Measurements from ENCODE around the gene PACS2. TPM values are rescaled to one million over a fixed set of nuclear protein-coding genes. Genes with fewer than 3 reads are reported as not detected.

Gene PACS2
- total RNA-seq, 1 experiment from 2014 or later = 62.0 TPM

GRCh38 chr14:105303949-105304348 is 10.6 kb upstream of the PACS2 start:
- CTCF ChIA-PET = no interaction called here
- BruUV-seq (replicated peaks) = no TSS peak
- Histone ChIP-seq H3K27me3 (ENCODE audit: low read length) (no peaks in the 10 kb centered on the region), H3K9me2 (replicated peaks; ENCODE audit: low read length) (no peaks in the 10 kb centered on the region), H3K79me2 (ENCODE audit: low read length) (peaks cover 15% of the 10 kb centered on the region), H3K4me1 (ENCODE audit: insufficient read depth, low read length) (no peaks in the 10 kb centered on the region), H2AFZ (ENCODE audit: low read length) (no peak overlapping the region), H3K9me3 (ENCODE audit: low read length) (no peaks in the 10 kb centered on the region), H3K36me3 (ENCODE audit: low read depth, low read length) (no peaks in the 10 kb centered on the region), H3K9ac (ENCODE audit: low read length) (no peak overlapping the region), H3F3A (ENCODE audit: low read length, unreplicated experiment) (no peaks in the 10 kb centered on the region), H3K4me3 (ENCODE audit: low read length) (no peak overlapping the region), H3K4me2 (ENCODE audit: low read length) (no peak overlapping the region), H3K27ac (ENCODE audit: low read length) (no peak overlapping the region), H4K20me1 (ENCODE audit: low read length) (peaks cover 9% of the 10 kb centered on the region; the same call in 1 of the 2 replicates)
- ATAC-seq (no peak), DNase-seq (no peak)
- intact Hi-C loops (cut with micrococcal nuclease) = no loop called here
- POLR2A ChIA-PET (ENCODE audit: unreplicated experiment) = no interaction called here
- TF ChIP-seq EZH2phosphoT487 (IDR thresholded peaks at IDR 0.05; ENCODE audit: borderline replicate concordance, low read length) = no peak
- no peak for TF ChIP-seq CTCF (conservative IDR thresholded peaks at IDR 0.05; ENCODE audit: low read depth, low read length)

- Histone ChIP-seq H3K36me3 (ENCODE audit: low read depth, low read length) (no peaks in the 10 kb centered on the region), H3K9me3 (ENCODE audit: low read length) (no peaks in the 10 kb centered on the region), H3K9ac (ENCODE audit: low read length) (no peak overlapping the region), H3F3A (ENCODE audit: low read length, unreplicated experiment) (no peaks in the 10 kb centered on the region), H3K4me2 (ENCODE audit: low read length) (no peak overlapping the region), H3K4me1 (ENCODE audit: insufficient read depth, low read length) (no peaks in the 10 kb centered on the region), H3K4me3 (ENCODE audit: low read length) (no peak overlapping the region), H4K20me1 (ENCODE audit: low read length) (peaks cover 5% of the 10 kb centered on the region; the same call in 1 of the 2 replicates), H3K9me2 (replicated peaks; ENCODE audit: low read length) (no peaks in the 10 kb centered on the region), H3K79me2 (ENCODE audit: low read length) (peaks cover 8% of the 10 kb centered on the region), H2AFZ (ENCODE audit: low read length) (no peak overlapping the region), H3K27ac (ENCODE audit: low read length) (no peak overlapping the region), H3K27me3 (ENCODE audit: low read length) (no peaks in the 10 kb centered on the region)
- no TSS peak for BruUV-seq (replicated peaks)
- ChIA-PET CTCF (no interaction called here), POLR2A (ENCODE audit: unreplicated experiment) (no interaction called here)
- TF ChIP-seq EZH2 (IDR thresholded peaks at IDR 0.05; ENCODE audit: low read length, unreplicated experiment) (no peak), CTCF (conservative IDR thresholded peaks at IDR 0.05; ENCODE audit: low read depth, low read length) (no peak), EZH2phosphoT487 (IDR thresholded peaks at IDR 0.05; ENCODE audit: borderline replicate concordance, low read length) (no peak)
- ATAC-seq (no peak), DNase-seq (no peak)
- intact Hi-C loops (cut with micrococcal nuclease) = no loop called here
Measured at GRCh38 chr14:105304565-105304964, 10.0 kb upstream of the PACS2 start.

DNA sequence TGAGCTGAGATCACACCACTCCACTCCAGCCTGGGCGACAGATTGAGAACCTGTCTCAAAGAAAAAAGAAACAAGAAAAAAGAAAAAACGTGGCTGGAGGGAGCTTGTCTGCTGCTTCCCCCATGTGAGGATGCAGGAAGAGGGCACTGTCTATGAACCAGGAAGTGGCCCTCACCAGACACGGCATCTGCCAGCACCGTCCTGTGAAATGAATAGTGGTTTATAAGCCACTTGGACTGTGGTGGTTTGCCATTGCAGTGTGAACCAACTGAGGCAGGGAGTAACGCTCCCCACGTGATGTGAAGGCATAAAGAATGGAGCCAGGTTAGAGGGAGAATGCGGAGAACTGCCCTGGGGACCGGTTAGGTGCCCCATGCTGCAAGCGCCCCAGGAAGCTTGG is 9.2 kb upstream of the PACS2 start:
- H3K27ac ChIP-seq (ENCODE audit: low read length) = no peak overlapping the region
- H3K9me2 ChIP-seq (replicated peaks; ENCODE audit: low read length) = no peaks in the 10 kb centered on the region
- no peaks in the 10 kb centered on the region for H3K9me3 ChIP-seq (ENCODE audit: low read length)
- ATAC-seq (no peak), DNase-seq (no peak)
- H3K27me3 ChIP-seq (ENCODE audit: low read length) = no peaks in the 10 kb centered on the region
- H3K4me1 ChIP-seq (ENCODE audit: insufficient read depth, low read length) = no peaks in the 10 kb centered on the region
- H4K20me1 ChIP-seq (ENCODE audit: low read length) = no peaks in the 10 kb centered on the region
- no peaks in the 10 kb centered on the region for H3K36me3 ChIP-seq (ENCODE audit: low read depth, low read length)
- intact Hi-C loops (cut with micrococcal nuclease) = no loop called here
- no peak overlapping the region for H3K4me3 ChIP-seq (ENCODE audit: low read length)
- no TSS peak for BruUV-seq (replicated peaks)
- H3K9ac ChIP-seq (ENCODE audit: low read length) = no peak overlapping the region
- CTCF ChIA-PET = no interaction called here
- no peak overlapping the region for H2AFZ ChIP-seq (ENCODE audit: low read length)
- peaks cover under 1% of the 10 kb centered on the region; the same call in 1 of the 2 replicates for H3K79me2 ChIP-seq (ENCODE audit: low read length)
- POLR2A ChIA-PET (ENCODE audit: unreplicated experiment) = no interaction called here
- TF ChIP-seq EZH2 (IDR thresholded peaks at IDR 0.05; ENCODE audit: low read length, unreplicated experiment) (no peak), CTCF (conservative IDR thresholded peaks at IDR 0.05; ENCODE audit: low read depth, low read length) (no peak), EZH2phosphoT487 (IDR thresholded peaks at IDR 0.05; ENCODE audit: borderline replicate concordance, low read length) (no peak)
- H3F3A ChIP-seq (ENCODE audit: low read length, unreplicated experiment) = no peaks in the 10 kb centered on the region
- no peak overlapping the region for H3K4me2 ChIP-seq (ENCODE audit: low read length)
